GM18526 (cell line): ENCODE results near the gene MMP7.

ENCODE experiments used
- POLR2A ChIP-seq: IDR thresholded peaks from 3 replicates; pipeline ENCODE4 v1.6.1; 2011; ENCODE audit not compliant: insufficient read length; ENCODE audit errors: extremely low read depth

Gene MMP7

GRCh38 chr11:102520514-102520913 lies 10.0 kb downstream of the MMP7 start:
- no peak for TF ChIP-seq POLR2A

- TF ChIP-seq POLR2A = no peak
Observed at GRCh38 chr11:102518296-102519094, 12.1 kb downstream of the MMP7 start.

- TF ChIP-seq POLR2A = no peak
Observed at GRCh38 chr11:102517670-102518069, 12.9 kb downstream of the MMP7 start.

GRCh38 chr11:102516179-102516578 lies 14.4 kb downstream of the MMP7 start:
- no peak for TF ChIP-seq POLR2A

- no peak for TF ChIP-seq POLR2A
Observed at GRCh38 chr11:102513869-102514268, 16.7 kb downstream of the MMP7 start.

- no peak for TF ChIP-seq POLR2A
Observed at GRCh38 chr11:102510439-102511135, 20.0 kb downstream of the MMP7 start.

- no peak for TF ChIP-seq POLR2A
Observed at GRCh38 chr11:102500829-102501228, 29.7 kb downstream of the MMP7 start.

- TF ChIP-seq POLR2A = no peak
Observed at GRCh38 chr11:102499931-102500330, 30.6 kb downstream of the MMP7 start.

GRCh38 chr11:102499151-102499550 lies 31.4 kb downstream of the MMP7 start:
- TF ChIP-seq POLR2A = no peak

- TF ChIP-seq POLR2A = no peak
Observed at GRCh38 chr11:102497061-102497460, 33.5 kb downstream of the MMP7 start.

GRCh38 chr11:102495161-102496042 lies 35.1 kb downstream of the MMP7 start:
- TF ChIP-seq POLR2A = no peak

GRCh38 chr11:102494216-102494615 lies 36.3 kb downstream of the MMP7 start:
- TF ChIP-seq POLR2A = no peak

GRCh38 chr11:102493524-102493923 lies 37.0 kb downstream of the MMP7 start:
- TF ChIP-seq POLR2A = no peak

- TF ChIP-seq POLR2A = no peak
Observed at GRCh38 chr11:102491969-102492368, 38.6 kb downstream of the MMP7 start.
